ENCODE results near the gene CFAP77.

DNA sequence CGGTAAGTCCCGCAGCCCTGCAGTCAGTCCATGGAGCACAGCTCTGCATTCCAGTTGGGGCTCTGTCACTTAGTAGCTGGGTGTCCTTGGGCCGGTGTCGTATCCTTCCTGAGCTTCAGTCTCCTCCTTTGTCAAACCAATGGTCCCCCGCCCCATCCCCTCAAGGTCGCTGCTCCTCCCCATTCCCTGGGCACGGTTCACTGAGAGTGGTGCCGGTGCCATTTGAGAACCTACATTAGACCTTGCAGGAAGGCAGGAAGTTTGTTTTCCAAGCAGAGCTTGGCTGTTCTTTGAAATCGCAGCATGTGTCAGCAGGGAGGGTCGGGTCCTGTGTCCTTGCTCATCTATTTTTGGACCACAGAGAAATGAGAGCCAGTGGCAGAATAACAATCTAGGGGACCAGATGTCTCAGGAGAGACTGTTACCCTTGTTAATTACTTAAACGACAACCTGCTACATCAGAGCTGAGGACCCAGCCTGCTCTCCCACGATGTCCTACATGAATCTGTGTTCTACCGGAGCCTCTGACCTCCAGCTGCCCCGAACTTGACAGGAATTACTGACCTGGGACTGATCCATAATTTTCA, 150.7 kb downstream of the CFAP77 start:
- TF ChIP-seq, protein P1, sequence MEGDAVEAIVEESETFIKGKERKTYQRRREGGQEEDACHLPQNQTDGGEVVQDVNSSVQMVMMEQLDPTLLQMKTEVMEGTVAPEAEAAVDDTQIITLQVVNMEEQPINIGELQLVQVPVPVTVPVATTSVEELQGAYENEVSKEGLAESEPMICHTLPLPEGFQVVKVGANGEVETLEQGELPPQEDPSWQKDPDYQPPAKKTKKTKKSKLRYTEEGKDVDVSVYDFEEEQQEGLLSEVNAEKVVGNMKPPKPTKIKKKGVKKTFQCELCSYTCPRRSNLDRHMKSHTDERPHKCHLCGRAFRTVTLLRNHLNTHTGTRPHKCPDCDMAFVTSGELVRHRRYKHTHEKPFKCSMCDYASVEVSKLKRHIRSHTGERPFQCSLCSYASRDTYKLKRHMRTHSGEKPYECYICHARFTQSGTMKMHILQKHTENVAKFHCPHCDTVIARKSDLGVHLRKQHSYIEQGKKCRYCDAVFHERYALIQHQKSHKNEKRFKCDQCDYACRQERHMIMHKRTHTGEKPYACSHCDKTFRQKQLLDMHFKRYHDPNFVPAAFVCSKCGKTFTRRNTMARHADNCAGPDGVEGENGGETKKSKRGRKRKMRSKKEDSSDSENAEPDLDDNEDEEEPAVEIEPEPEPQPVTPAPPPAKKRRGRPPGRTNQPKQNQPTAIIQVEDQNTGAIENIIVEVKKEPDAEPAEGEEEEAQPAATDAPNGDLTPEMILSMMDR (IDR thresholded peaks at IDR 0.05; ENCODE audit: poor library complexity, severe bottlenecking): no peak
- TF ChIP-seq EZH2 (IDR thresholded peaks at IDR 0.05; ENCODE audit: borderline replicate concordance, insufficient read depth, low read length, poor library complexity, severe bottlenecking): no peak
- TF ChIP-seq POLR2AphosphoS5 (IDR thresholded peaks at IDR 0.05): no peak
- no peak for TF ChIP-seq EP300 (conservative IDR thresholded peaks at IDR 0.05; ENCODE audit: poor library complexity, severe bottlenecking)
- no peak for TF ChIP-seq RAD21 (conservative IDR thresholded peaks at IDR 0.05)
- TF ChIP-seq SMC3 (conservative IDR thresholded peaks at IDR 0.05; ENCODE audit: poor library complexity): no peak
- TF ChIP-seq, protein P2, sequence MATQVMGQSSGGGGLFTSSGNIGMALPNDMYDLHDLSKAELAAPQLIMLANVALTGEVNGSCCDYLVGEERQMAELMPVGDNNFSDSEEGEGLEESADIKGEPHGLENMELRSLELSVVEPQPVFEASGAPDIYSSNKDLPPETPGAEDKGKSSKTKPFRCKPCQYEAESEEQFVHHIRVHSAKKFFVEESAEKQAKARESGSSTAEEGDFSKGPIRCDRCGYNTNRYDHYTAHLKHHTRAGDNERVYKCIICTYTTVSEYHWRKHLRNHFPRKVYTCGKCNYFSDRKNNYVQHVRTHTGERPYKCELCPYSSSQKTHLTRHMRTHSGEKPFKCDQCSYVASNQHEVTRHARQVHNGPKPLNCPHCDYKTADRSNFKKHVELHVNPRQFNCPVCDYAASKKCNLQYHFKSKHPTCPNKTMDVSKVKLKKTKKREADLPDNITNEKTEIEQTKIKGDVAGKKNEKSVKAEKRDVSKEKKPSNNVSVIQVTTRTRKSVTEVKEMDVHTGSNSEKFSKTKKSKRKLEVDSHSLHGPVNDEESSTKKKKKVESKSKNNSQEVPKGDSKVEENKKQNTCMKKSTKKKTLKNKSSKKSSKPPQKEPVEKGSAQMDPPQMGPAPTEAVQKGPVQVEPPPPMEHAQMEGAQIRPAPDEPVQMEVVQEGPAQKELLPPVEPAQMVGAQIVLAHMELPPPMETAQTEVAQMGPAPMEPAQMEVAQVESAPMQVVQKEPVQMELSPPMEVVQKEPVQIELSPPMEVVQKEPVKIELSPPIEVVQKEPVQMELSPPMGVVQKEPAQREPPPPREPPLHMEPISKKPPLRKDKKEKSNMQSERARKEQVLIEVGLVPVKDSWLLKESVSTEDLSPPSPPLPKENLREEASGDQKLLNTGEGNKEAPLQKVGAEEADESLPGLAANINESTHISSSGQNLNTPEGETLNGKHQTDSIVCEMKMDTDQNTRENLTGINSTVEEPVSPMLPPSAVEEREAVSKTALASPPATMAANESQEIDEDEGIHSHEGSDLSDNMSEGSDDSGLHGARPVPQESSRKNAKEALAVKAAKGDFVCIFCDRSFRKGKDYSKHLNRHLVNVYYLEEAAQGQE (IDR thresholded peaks at IDR 0.05; ENCODE audit: borderline replicate concordance): no peak
- TF ChIP-seq TAF1 (IDR thresholded peaks at IDR 0.05; ENCODE audit: low read depth): no peak
